Breast epithelium (tissue), 4 donors: ENCODE results near the gene BORCS5. TPM values are rescaled to one million over a fixed set of nuclear protein-coding genes. Genes with fewer than 3 reads are reported as not detected.

ENCODE experiments used
- DNase-seq, 2 donors: peaks; one replicate each; pipeline ENCODE4 v3.0.0-alpha.2; 2019; ENCODE audit warnings: low spot score in 2 of 2
- H3K27ac ChIP-seq, 2 donors: fragments of 200-600 bp; sonication (generic) in 1 of 2; one replicate each; pipeline ENCODE4 v1.5.1; 2016 to 2019; ENCODE audit warnings: mild to moderate bottlenecking in 1 of 2
- H3K27me3 ChIP-seq, 2 donors: fragments of 200-600 bp; sonication (generic) in 1 of 2; one replicate each; pipeline versions ENCODE4 v1.5.1 to v1.6.0; 2017 to 2019; ENCODE audit warnings: control low read depth in 1 of 2, mild to moderate bottlenecking in 1 of 2
- H3K36me3 ChIP-seq: fragments of 200-600 bp; one replicate; pipeline ENCODE4 v1.5.1; 2019
- H3K4me1 ChIP-seq, 2 donors: fragments of 200-600 bp; sonication (generic); one replicate each; pipeline ENCODE4 v1.5.1; 2016 to 2019; ENCODE audit warnings: control low read depth in 1 of 2
- H3K4me3 ChIP-seq, 3 donors: fragments of 200-600 bp; sonication (generic); 1 replicate in 2 of 3; 2 replicates in 1 of 3; pipeline ENCODE4 v1.5.1; 2016 to 2019; ENCODE audit warnings: mild to moderate bottlenecking in 3 of 3, moderate library complexity in 2 of 3
- H3K9me3 ChIP-seq, 2 donors: fragments of 200-600 bp; sonication (generic) in 1 of 2; one replicate each; pipeline ENCODE4 v1.5.1; 2016 to 2019; ENCODE audit warnings: control low read depth in 1 of 2
- CTCF ChIP-seq, 3 donors: fragments of 450-650 bp; IDR thresholded peaks; one replicate each; pipeline ENCODE4 v1.5.1; 2016 to 2017; ENCODE audit warnings: antibody characterized with exemption in 3 of 3, mild to moderate bottlenecking in 3 of 3, moderate library complexity in 3 of 3
- POLR2A ChIP-seq: fragments of 450-650 bp; IDR thresholded peaks from one replicate; pipeline ENCODE4 v1.6.1; 2016; ENCODE audit warnings: antibody characterized with exemption, mild to moderate bottlenecking, moderate library complexity
- POLR2AphosphoS5 ChIP-seq, 3 donors: sonication (generic); formaldehyde crosslinking; IDR thresholded peaks; one replicate each; pipeline ENCODE4 v1.6.1; 2017; ENCODE audit warnings: antibody characterized with exemption in 3 of 3
- intact Hi-C: fragments of 100-400 bp; cut with DNase I; formaldehyde crosslinking; loops from one replicate; pipeline ENCODE4 v1.15.1; 2023; ENCODE audit warnings: low total_unique reads
- total RNA-seq, 3 donors: library from RNA; depleted of rRNA; stranded (reverse); fragments of >200 nt; gene quantifications; one replicate each; pipeline ENCODE4 v1.1.0, GENCODE V29; 2016

BORCS5 gene
- total RNA-seq, 3 donors from 2014 or later = 13.5 to 20.3 (median 17.4) TPM

- Histone ChIP-seq H3K27ac (no peak overlapping the region), H3K4me3 (no peak overlapping the region), H3K9me3 (no peaks in the 10 kb centered on the region), H3K27me3 (no peaks in the 10 kb centered on the region), H3K36me3 (no peaks in the 10 kb centered on the region), H3K4me1 (no peaks in the 10 kb centered on the region)
- no peak for DNase-seq
- intact Hi-C loops = loop anchor here (10.0 kb wide), 1 partner anchor 328 kb away; no protein-coding TSS in a partner anchor
- TF ChIP-seq CTCF (IDR thresholded peaks at IDR 0.05) = peak; percentile 81 to 83 (median 83)
- TF ChIP-seq POLR2AphosphoS5 (IDR thresholded peaks at IDR 0.05) = no peak
Observed at GRCh38 chr12:12376646-12377448, 20.0 kb downstream of the BORCS5 start.

- intact Hi-C loops = loop anchor here (10.0 kb wide), 1 partner anchor 326 kb away; no protein-coding TSS in a partner anchor
- DNase-seq = no peak
- Histone ChIP-seq H3K4me1 (no peaks in the 10 kb centered on the region), H3K4me3 (no peak overlapping the region), H3K27me3 (no peaks in the 10 kb centered on the region), H3K9me3 (no peaks in the 10 kb centered on the region), H3K27ac (no peak overlapping the region), H3K36me3 (no peaks in the 10 kb centered on the region)
- no peak for TF ChIP-seq POLR2A
- TF ChIP-seq CTCF (IDR thresholded peaks at IDR 0.05) = no peak
- no peak for TF ChIP-seq POLR2AphosphoS5 (IDR thresholded peaks at IDR 0.05)
Observed at GRCh38 chr12:12378616-12379015, 21.7 kb downstream of the BORCS5 start.

GRCh38 chr12:12379831-12380730 is 23.2 kb downstream of the BORCS5 start:
- Histone ChIP-seq H3K27me3 (no peaks in the 10 kb centered on the region), H3K9me3 (no peaks in the 10 kb centered on the region), H3K36me3 (no peaks in the 10 kb centered on the region), H3K4me3 (no peak overlapping the region), H3K27ac (peak overlapping the region in 1 of 2 donors; percentile 38), H3K4me1 (no peaks in the 10 kb centered on the region)
- TF ChIP-seq POLR2A (no peak), POLR2AphosphoS5 (IDR thresholded peaks at IDR 0.05) (no peak), CTCF (IDR thresholded peaks at IDR 0.05) (no peak)
- intact Hi-C loops = loop anchor here (10.0 kb wide), 1 partner anchor 325 kb away; no protein-coding TSS in a partner anchor
- DNase-seq = no peak

- no peak for TF ChIP-seq POLR2AphosphoS5 (IDR thresholded peaks at IDR 0.05)
- TF ChIP-seq CTCF (IDR thresholded peaks at IDR 0.05) = no peak
- no peak for TF ChIP-seq POLR2A
- no peaks in the 10 kb centered on the region for H3K27me3 ChIP-seq
- H3K9me3 ChIP-seq = no peaks in the 10 kb centered on the region
- no peak overlapping the region for H3K27ac ChIP-seq
- no peaks in the 10 kb centered on the region for H3K4me1 ChIP-seq
- H3K36me3 ChIP-seq = no peaks in the 10 kb centered on the region
- intact Hi-C loops = no loop called here
- no peak for DNase-seq
- no peak overlapping the region for H3K4me3 ChIP-seq
Observed at GRCh38 chr12:12380949-12381593, 24.2 kb downstream of the BORCS5 start.
